SKM-1 treated with dmso at 0.1 percent for 144 hours (cell line): ENCODE results near the gene POTEC.
"Not testable (repeated sequence)": the region's sequence is repeated elsewhere in the genome, so short reads cannot be mapped to it uniquely, and the experiment has no call there.

Experiments used
- DNase-seq: peaks from one replicate; lab custom pipeline; 2025; ENCODE audit not compliant: unreplicated experiment; lab: John Stamatoyannopoulos, UW

POTEC gene

DNA sequence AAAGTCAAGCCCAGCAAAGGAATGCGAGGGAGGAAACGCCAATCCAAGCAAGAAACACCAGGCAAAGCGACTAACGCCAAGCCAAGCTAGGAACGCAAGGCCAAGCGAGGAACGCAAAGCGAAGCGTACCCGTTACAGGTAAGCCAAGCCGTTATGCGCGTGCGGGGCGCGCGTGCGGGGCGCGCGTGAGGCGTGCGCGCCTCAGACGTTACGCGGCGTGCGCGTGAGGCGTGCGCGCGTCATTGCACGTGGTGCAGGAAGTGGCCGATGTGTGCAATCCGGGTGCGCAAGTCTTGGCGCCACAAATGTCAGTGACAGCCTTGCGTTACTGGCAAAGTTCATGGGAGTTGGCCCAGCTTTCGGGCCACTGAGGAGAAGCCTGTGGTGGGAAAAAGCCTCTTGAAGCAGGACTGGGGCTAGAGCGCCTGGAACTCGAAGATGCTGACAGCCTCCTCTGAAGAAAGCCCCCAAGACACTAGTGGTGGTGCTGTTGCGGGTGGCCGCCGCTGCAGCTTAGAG lies at the start of gene POTEC:
POTEC (minus strand) TSS at position 155 of the 519 bp plus-strand sequence. CDS start 454 bp downstream, outside the sequence.
- not testable (repeated sequence) for DNase-seq

DNA sequence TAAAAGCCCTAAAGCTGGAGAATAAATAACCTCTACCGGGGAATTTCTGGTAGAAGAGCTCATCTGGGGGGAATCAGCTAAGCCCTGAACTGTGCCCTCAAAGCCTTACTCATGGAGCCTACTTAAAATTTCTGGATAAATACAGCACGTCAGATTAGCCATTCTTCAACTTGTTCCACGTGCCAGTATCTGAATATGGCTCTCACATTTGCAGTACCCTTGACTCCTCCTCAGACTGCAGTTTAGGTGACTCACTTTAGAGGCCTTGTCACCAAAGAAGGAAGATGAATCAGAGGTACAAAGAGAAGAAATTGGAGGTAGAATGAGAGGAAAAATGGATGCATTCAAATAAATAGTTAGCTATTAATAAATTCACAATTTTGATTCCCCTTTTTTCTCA lies 34.6 kb upstream of the POTEC start:
- DNase-seq = no peak

DNA sequence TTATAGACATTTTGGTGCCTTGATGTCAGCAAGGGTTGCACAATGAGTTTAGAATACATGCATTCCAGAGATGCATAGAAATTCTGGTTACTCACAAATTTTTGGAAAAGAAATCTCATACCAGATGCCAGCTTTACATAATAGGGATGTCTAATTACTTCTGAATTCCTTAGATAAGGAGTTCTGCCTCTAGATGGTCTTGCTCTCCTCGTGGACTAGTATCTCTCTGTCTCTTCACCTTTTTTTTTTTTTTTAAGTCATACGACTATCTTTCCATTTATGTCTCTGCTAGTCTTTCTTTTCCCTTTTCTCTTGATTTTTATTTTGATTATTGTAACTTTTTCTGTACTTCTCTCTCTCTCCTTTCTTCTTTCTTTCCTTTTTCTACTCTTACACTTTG lies 16.1 kb upstream of the POTEC start:
- DNase-seq = not testable (repeated sequence)

DNA sequence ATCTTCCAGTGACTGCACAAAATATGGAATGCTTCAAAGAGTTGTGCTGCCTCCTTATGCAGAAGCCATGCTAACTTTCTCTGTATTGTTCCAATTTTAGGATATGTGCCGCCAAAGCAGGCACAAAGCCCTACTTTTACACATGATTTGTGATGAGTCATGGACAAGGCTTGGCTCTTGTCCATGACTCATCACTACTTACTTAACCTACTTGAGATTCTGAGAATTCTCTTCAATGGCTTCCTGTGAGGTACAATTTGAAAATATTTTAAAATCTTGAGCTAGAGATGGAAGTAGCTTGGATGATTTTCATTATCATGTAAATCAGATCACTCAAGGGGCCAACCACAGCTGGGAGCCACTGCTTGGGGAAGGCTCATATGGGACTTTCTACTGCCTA lies 11.7 kb downstream of the POTEC start:
- not testable (repeated sequence) for DNase-seq

DNA sequence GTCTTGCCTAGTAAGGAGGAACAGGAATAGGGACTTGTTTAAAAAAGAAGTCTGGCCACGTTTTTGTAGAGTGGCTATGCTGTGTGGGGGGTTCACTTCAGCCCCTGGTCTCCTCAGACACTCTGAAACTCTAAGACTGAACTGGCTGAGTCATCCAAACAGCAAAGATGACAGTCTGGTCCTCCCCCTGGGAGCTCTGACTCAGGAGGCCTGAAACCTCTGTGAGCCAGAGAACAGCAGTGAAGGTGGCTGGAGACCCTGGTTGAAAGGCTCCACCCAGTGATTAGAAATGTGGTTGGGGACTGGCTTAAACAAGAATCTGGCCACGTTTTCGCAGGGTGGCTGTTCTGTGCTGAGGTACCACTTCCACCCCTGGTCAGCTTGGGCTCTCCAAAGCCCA lies 32.7 kb downstream of the POTEC start:
- not testable (repeated sequence) for DNase-seq

DNA sequence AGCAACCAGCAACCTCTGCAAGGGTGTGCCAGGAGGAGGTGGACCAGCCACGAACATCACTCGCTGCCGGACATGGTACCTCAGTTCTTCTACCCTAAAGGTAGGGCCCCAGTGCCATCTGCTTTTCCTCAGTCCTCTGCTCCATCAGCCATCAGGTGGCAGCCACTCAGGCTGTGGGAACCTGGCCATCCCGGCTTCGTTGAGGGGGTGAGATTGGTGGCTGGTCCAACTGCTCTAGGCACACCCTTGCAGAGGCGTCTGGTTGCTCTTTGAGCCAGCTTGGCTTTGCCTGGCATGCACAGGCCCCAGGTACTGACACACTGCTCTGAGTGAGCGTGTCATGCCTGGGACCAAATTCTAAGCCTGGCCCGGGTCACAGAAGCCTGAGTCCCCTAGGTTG lies 39.7 kb downstream of the POTEC start:
- DNase-seq = not testable (repeated sequence)

DNA sequence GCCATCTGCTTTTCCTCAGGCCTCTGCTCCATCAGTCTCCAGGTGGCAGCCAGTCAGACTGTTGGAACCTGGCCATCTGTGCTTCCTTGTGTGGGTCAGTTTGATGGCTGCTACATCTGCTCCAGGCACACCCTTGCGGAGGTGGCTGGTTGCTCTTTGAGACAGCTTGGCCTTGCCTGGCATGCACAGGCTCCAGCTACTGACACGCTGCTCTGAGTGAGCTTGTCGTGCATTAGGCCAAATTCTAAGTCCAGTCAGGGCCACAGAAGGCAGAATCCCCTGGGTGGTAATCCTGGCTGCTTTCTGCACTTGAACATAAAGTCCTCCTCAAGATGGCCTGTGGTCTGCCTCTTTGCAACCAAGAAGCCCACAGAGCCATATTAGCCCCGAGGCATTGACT lies 41.5 kb downstream of the POTEC start:
- DNase-seq = not testable (repeated sequence)

DNA sequence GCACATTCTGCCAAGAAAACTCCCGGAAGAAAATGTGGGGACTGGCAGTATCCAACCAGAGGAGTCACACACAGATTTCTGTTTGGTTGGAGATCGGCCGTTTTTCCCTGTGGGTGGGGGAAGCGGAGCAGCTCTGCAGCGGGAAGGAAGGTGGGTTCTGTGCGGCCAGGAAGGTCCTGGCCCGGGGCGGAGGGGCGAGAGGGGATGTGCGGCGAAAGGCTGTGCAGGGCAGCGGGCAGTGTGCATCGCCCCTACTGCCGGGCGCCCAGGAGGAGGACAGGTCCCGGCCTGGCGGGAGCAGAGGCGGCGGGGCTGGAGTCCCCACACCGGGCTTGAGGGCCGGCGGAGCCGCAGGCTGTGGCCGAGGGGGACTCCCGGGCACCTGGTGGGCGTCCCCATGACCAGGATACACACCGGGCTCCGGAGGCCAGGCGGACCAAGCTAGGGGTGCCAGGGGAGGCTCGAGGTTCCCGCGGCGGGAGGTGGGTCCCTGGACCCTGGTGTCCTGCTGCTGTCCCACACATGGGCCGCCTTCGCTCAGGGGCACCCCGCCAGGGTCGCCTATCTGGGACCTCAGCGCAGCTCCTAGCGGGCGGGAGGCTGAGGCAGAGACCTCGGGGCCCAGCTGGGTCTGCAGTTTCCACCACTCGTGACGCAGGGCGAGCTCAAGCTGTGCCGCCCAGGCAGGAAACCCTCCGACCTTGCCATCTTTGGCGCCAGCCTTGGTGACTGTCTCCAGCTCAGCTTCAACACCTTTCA lies 54.0 kb downstream of the POTEC start:
- not testable (repeated sequence) for DNase-seq

DNA sequence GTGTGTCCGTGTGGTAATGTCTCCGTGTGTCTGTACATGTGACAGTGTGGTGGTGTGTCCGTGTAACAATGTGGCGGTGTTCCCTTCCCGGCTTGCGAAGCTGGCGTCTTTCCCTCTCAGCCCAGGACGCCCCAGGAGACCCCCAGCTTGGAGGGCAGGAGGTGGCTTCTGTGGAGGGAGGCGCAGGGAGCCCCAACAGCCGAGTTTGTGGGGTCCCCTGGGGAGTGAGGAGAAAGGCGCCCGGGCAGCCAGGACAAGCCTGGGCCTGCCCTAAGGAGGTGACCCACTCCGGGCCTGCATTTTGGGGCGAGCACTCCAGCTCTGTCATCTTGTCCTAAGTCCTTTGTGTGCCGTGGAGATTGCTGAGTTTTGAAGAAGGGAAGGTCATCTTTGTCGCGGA lies 54.6 kb downstream of the POTEC start:
- not testable (repeated sequence) for DNase-seq

DNA sequence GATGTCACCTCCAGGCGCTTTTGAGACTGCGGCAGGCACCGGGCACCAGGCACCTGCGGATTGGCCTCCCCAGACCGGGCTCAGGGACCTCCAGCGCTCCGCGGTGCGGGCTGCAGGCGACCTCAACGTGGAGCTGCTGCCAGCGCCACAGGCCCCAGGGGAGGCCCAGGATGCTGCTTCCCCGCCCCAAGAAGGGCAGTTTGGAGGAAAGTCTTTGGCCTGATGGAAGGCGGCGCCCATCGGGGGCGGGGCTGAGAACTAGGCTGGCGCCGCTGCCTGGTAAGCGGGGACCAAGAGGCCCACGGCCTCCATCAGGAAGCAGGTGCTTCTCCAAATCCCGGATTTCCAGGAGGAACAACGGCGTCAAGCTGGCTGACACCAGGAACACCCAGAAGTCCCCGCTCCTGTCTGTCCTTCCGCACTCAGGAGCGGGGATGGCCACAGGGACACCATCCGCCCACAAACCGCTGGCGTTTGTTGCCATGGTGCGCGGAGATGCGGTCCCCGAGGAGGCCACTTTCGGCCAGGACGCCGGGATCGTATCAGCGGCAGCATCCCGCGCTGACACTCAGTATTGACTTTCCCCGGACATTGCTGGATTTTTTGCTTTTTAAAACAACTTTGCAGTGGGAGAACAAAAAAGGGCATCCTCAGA lies 56.3 kb downstream of the POTEC start:
- not testable (repeated sequence) for DNase-seq

DNA sequence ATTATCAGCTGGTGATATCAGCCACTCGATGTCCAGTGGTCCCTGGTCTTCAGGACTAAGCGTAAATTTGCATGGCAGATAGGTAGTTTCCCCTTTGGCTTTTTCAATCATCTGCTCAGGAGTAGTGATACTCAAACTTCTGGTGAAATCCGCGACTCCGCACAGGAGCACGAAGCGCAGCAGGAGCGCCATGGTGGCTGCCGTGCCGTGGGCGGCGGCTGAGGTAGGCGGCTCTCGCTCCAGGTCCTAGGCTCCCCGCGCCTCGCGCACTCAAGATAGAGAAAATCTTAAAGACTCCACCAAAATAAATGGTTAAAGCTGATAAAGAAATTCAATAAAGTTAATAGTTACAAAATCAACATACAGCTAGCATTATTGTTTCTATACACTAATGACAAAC lies 64.3 kb downstream of the POTEC start:
- not testable (repeated sequence) for DNase-seq

DNA sequence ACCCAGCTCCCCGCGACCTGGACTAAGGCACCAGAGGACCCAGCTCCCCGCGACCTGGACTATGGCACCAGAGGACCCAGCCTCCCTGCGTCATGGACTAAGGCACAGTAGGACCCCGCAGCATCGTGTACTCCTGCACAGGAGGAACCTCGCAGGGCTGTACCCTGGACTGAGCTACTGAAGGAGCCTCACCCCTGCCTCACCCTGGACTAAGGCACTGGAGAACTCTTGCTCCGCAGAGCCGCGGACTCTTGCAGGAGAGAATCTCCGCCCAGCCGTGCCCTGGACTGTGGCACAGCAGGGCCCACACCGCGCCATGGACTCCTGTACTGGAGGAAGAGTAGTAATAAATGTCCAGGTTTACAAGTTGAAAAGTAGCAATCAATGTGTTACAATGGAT lies 67.9 kb downstream of the POTEC start:
- not testable (repeated sequence) for DNase-seq

DNA sequence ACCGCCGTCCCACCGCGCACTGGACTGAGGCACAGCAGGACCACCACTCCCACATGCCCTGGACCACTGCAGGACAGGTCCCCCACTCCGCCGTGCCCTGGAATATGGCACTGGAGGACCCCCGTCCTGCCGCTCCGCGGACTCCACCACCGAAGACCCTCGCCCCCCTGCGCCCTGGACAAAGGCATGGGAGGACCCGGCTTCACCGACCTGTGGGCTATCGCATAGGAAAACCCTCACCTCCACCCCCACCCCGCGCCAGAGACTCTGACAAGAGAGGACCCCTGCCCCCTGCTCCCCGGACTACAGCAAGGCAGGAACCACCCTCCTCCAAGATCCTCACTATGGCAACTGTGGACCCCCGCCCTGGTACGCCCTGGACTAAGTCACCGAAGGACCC lies 68.6 kb downstream of the POTEC start:
- not testable (repeated sequence) for DNase-seq

DNA sequence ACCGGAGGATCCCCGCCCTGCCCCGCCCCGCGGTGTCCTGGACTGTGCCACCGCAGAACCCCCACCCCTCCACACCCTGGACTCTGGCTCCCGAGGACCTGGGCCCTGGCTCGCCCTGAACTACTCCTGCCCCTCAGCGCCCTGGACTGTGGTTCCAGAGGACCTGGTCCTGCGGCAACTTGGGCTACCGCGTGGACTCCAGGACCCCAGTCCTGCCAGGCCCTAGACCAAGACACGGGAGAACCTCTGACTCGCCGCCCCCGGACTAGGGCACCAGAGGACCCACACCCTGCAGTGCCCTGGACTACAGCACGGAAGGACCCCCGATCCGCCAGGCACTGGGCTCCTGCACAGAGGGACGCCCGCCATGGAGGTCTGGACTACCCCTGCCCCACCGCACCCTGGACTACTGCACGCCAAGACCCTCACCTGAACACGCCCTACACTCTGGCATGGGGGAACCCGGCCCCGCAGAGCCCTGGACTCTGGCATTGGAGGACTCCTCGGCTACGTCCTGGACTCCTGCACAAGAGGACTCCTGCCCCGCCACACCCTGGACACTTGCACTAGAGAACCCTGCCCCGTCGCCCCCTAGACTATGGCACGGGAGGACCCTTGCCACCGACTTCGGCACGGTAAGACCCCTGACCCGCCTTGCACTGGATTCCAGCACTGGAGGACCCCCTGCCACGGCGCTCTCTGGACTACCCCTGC lies 69.2 kb downstream of the POTEC start:
- DNase-seq = not testable (repeated sequence)

DNA sequence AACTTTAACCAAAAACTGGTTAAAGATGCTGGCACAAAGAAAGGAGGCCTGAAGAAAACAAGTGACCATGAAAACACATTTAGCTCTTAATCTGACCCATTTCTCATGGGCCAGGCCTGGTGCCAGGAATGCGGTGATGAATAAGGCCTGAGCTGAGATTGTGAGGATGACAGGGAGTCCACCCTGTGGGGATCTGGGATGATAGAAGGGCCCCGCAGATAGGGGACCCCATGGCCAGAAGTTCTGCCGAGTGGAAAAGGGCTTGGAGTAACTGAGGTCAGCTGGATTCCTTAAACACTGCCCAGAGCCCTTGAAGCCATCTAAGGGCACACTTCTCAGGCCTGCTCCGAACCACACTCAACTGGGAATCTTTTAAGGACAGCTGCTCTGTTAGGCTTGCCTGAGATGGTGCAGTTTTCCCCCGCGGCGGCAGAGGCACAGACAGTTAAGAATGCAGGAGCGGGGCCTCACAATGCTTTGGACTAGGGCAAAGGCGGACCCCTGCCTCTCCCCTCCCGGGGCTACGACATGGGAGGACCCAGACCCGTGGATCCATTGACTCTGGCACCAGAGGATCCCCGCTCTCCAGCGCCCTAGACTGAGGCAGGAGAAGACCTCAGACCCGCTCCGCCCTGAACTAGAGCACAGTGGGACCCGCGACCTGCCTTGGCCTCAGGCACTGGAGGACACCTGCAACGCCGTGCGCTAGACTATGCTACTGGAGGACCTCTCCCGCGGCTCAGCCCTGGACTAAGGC lies 70.0 kb downstream of the POTEC start:
- DNase-seq = not testable (repeated sequence)

DNA sequence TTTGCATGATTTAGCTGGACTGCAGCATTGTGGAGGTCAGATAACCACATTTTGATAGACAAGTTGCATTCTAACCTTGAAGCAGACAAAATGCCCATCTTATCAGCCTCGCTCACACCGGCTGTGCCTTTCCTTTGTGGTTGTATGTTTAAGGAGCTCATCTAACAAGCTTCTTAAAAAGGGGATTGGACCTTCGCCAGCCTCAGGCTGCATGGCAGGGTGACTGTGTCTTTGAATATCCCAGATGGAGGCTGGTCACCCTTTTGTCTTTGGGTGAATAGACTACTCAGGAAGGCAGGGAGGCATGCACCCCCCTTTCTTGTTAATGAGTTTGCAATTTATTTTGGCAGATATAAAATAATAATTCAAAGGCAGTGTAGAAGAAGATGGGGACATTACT lies 72.1 kb downstream of the POTEC start:
- DNase-seq = not testable (repeated sequence)

DNA sequence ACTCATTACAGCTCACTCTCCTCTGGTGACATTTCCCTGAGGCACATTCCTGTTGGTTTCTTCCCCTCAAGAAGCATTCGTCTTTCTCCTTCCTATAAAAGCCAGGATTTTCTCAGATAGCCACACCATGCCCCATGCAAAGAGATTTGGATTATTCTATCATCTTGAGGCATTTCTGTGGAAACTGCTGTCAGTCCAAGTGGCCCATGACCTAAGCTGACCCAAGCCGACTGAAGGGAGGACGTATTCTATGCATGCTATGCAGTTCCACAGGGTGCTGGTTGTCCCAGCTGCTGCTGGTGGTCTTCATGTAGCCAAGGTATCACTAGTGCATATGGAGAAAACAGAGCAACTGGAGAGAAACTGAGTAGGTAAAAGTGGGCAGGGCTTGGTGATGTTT lies 73.0 kb downstream of the POTEC start:
- not testable (repeated sequence) for DNase-seq

DNA sequence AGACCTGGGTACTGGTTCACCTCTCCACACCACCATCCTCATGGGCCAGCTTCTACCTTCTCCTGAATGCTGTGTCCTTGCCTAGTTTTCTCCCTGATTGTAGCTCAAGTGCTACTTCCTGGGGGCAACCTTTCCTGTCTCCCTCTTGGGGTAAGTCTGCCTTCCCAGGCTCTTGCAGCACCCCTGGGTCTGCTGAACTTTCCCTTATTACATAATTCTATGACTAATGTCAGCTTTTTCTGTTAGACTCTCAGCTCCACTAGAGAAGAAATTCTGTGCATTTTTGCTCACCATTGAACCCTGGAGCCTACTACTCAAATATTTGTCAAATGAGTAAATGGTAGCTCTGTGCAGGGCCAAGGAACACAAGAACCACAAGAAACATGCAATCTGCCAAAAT lies 73.4 kb downstream of the POTEC start:
- DNase-seq = not testable (repeated sequence)

DNA sequence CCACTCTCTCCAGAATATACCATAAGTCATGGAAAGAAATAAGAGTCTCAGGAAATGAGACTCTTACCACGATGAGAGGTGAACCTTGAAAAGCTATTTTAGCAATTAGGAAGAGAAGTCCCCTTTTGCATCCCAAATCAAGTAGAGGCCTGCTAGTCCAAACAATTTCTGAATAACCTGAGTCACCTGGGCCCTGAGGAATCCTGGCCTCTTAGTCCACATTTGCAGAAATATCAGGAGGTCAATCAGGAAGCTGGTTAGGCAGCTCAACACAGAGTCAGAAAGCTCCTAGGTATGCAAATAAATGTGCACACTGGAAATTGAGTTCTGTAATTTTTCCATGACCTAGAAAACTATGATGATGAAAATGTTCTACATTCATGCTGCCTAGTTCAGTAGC lies 77.4 kb downstream of the POTEC start:
- not testable (repeated sequence) for DNase-seq
